Fibroblast of mammary gland (primary cell): ENCODE data around the gene TRAPPC2.

Experiments
- DNase-seq: peaks from one replicate; pipeline ENCODE4 v3.0.0-alpha.2; 2010; ENCODE audit warnings: low read depth
- H3K4me3 ChIP-seq: 2 replicates; pipeline ENCODE4 v1.5.1; 2011; ENCODE audit warnings: low read depth, mild to moderate bottlenecking, low read length, moderate library complexity; ENCODE audit not compliant: control insufficient read depth
- CTCF ChIP-seq: conservative IDR thresholded peaks from 2 replicates; pipeline ENCODE4 v1.5.1; 2011; ENCODE audit warnings: low read depth, low read length, inconsistent platforms; ENCODE audit not compliant: control insufficient read depth, insufficient read depth

The TRAPPC2 gene

GRCh38 chrX:13700380-13700779 is 34.0 kb downstream of the TRAPPC2 start:
- no peak overlapping the region for H3K4me3 ChIP-seq
- peak; percentile 30 for DNase-seq
- TF ChIP-seq CTCF = no peak

- H3K4me3 ChIP-seq = no peak overlapping the region
- peak; percentile 46 for DNase-seq
- TF ChIP-seq CTCF = no peak
Measured at GRCh38 chrX:13699183-13699826, 35.1 kb downstream of the TRAPPC2 start.

GRCh38 chrX:13698432-13698831 is 36.0 kb downstream of the TRAPPC2 start:
- DNase-seq = no peak

GRCh38 chrX:13697976-13698375 is 36.4 kb downstream of the TRAPPC2 start:
- H3K4me3 ChIP-seq = no peak overlapping the region
- no peak for TF ChIP-seq CTCF
- DNase-seq = no peak

More at GRCh38 chrX:13698432-13698831, 36.0 kb downstream of the TRAPPC2 start:
- H3K4me3 ChIP-seq = no peak overlapping the region
- TF ChIP-seq CTCF = no peak

GRCh38 chrX:13697455-13697854 is 37.0 kb downstream of the TRAPPC2 start:
- peak; percentile 25 for DNase-seq
- no peak for TF ChIP-seq CTCF
- no peak overlapping the region for H3K4me3 ChIP-seq

GRCh38 chrX:13695601-13696115 is 38.8 kb downstream of the TRAPPC2 start:
- H3K4me3 ChIP-seq = no peak overlapping the region
- TF ChIP-seq CTCF = no peak
- no peak for DNase-seq

- TF ChIP-seq CTCF = no peak
- H3K4me3 ChIP-seq = no peak overlapping the region
- no peak for DNase-seq
Measured at GRCh38 chrX:13694983-13695382, 39.4 kb downstream of the TRAPPC2 start.
